Stromal cell of bone marrow (primary cell): ENCODE results near the gene SART3.
"Not testable (repeated sequence)": the region's sequence is repeated elsewhere in the genome, so short reads cannot be mapped to it uniquely, and the experiment has no call there.

ENCODE experiments used
- DNase-seq: peaks from one replicate; pipeline ENCODE4 v3.0.0-alpha.2; 2012; ENCODE audit warnings: low read depth

SART3 gene

GRCh38 chr12:108563136-108563803, 2.3 kb upstream of the SART3 start:
- DNase-seq, result peak; percentile 86

- peak; percentile 92 for DNase-seq
Measured at GRCh38 chr12:108562348-108563135, 1.6 kb upstream of the SART3 start, which contains the start of gene ISCU. TSS of gene ISCU (plus strand) at chr12:108562596. CDS start at chr12:108562623, 27 bp downstream.

- no peak for DNase-seq
Measured at GRCh38 chr12:108561852-108562347, 927 bp upstream of the SART3 start.

- no peak for DNase-seq
Measured at GRCh38 chr12:108560321-108560721, 652 bp downstream of the SART3 start.

- no peak for DNase-seq
Measured at GRCh38 chr12:108559748-108560147, 1.2 kb downstream of the SART3 start.

- no peak for DNase-seq
Measured at GRCh38 chr12:108559007-108559655, 1.8 kb downstream of the SART3 start.

GRCh38 chr12:108555383-108555782, 5.6 kb downstream of the SART3 start:
- not testable (repeated sequence) for DNase-seq

GRCh38 chr12:108553799-108554198, 7.2 kb downstream of the SART3 start:
- no peak for DNase-seq

- no peak for DNase-seq
Measured at GRCh38 chr12:108551535-108551934, 9.4 kb downstream of the SART3 start.

GRCh38 chr12:108548954-108549521, 11.9 kb downstream of the SART3 start:
- DNase-seq, result no peak

GRCh38 chr12:108547686-108548085, 13.3 kb downstream of the SART3 start:
- no peak for DNase-seq

- no peak for DNase-seq
Measured at GRCh38 chr12:108543652-108544051, 17.3 kb downstream of the SART3 start.

GRCh38 chr12:108542320-108542719, 18.7 kb downstream of the SART3 start:
- DNase-seq, result no peak

- no peak for DNase-seq
Measured at GRCh38 chr12:108538616-108539195, 22.3 kb downstream of the SART3 start.

- DNase-seq, result no peak
Measured at GRCh38 chr12:108538146-108538545, 22.8 kb downstream of the SART3 start.

- no peak for DNase-seq
Measured at GRCh38 chr12:108531929-108532848, 28.8 kb downstream of the SART3 start.

- no peak for DNase-seq
Measured at GRCh38 chr12:108530161-108530560, 30.8 kb downstream of the SART3 start.

- DNase-seq, result no peak
Measured at GRCh38 chr12:108527166-108527496, 33.8 kb downstream of the SART3 start.

- no peak for DNase-seq
Measured at GRCh38 chr12:108526482-108527165, 34.3 kb downstream of the SART3 start.

GRCh38 chr12:108525681-108526080, 35.3 kb downstream of the SART3 start:
- DNase-seq, result peak; percentile 20
